ENCODE data around the gene GABRB1.

GABRB1 gene

DNA sequence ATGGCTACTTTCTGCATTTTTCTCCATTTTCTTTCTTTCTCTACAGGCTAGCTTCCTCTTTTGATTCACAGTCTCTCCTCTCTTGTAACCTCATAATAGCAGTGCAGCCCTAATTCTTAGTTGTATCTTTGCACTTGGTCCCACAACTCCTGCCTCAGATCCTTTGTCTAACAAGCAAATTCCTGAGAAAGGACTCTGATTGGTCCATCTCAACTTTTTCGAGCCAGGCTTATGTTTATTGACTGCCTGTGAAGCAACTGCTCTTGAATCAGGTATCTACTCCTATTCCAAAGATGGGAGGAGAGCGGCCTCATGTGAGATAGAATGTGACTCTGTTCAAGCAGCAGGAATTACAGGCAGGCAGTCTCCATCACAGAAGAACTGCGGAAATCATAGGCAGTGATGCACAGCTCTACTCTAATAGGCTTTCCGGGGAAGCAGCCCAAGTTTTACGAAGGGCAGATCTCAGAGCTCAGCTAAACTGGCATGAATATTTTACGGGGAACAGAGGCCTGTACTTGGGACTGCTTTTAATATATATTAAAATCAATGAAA, 123.5 kb downstream of the GABRB1 start:
- TF ChIP-seq SNAI2 (CRISPR knock-in tag; IDR thresholded peaks at IDR 0.05) (no peak), ARNTL (CRISPR knock-in tag; IDR thresholded peaks at IDR 0.05; ENCODE audit: borderline replicate concordance, low read depth) (no peak), ZFP30 (CRISPR knock-in tag; IDR thresholded peaks at IDR 0.05) (no peak), RARB (CRISPR knock-in tag; IDR thresholded peaks at IDR 0.05) (no peak), OSR1 (CRISPR knock-in tag; IDR thresholded peaks at IDR 0.05) (no peak), TOX (CRISPR knock-in tag; IDR thresholded peaks at IDR 0.05; ENCODE audit: borderline replicate concordance) (no peak), ISL1 (CRISPR knock-in tag; IDR thresholded peaks at IDR 0.05) (no peak), ZC3H10 (CRISPR knock-in tag; IDR thresholded peaks at IDR 0.05) (no peak), PPARA (CRISPR knock-in tag; IDR thresholded peaks at IDR 0.05; ENCODE audit: borderline replicate concordance) (no peak)
- TF ChIP-seq, protein P1, sequence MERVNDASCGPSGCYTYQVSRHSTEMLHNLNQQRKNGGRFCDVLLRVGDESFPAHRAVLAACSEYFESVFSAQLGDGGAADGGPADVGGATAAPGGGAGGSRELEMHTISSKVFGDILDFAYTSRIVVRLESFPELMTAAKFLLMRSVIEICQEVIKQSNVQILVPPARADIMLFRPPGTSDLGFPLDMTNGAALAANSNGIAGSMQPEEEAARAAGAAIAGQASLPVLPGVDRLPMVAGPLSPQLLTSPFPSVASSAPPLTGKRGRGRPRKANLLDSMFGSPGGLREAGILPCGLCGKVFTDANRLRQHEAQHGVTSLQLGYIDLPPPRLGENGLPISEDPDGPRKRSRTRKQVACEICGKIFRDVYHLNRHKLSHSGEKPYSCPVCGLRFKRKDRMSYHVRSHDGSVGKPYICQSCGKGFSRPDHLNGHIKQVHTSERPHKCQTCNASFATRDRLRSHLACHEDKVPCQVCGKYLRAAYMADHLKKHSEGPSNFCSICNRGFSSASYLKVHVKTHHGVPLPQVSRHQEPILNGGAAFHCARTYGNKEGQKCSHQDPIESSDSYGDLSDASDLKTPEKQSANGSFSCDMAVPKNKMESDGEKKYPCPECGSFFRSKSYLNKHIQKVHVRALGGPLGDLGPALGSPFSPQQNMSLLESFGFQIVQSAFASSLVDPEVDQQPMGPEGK (CRISPR knock-in tag; IDR thresholded peaks at IDR 0.05; ENCODE audit: borderline replicate concordance) = no peak
- TF ChIP-seq, protein P2, sequence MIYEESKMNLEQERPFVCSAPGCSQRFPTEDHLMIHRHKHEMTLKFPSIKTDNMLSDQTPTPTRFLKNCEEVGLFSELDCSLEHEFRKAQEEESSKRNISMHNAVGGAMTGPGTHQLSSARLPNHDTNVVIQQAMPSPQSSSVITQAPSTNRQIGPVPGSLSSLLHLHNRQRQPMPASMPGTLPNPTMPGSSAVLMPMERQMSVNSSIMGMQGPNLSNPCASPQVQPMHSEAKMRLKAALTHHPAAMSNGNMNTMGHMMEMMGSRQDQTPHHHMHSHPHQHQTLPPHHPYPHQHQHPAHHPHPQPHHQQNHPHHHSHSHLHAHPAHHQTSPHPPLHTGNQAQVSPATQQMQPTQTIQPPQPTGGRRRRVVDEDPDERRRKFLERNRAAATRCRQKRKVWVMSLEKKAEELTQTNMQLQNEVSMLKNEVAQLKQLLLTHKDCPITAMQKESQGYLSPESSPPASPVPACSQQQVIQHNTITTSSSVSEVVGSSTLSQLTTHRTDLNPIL (CRISPR knock-in tag; IDR thresholded peaks at IDR 0.05; ENCODE audit: low read depth) = no peak
- ATAC-seq = no peak

DNA sequence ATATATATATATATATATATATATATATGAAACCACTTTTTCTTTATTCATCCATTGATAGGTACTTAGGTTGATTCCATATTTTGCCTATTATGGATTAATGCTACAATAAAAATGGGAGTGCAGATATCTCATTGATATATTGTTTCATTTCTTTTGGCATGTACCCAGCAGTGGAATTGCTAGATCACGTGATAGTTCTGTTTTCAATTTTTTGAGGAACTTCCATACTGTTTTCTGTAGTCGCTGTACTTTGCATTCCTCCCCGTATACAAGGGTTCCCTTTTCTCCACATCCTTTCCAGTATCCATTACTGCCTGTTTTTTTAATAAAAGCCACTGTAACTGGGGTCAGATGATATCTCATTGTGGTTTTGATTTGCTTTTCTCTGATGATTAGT, 124.6 kb downstream of the GABRB1 start:
- no peak for ATAC-seq
- TF ChIP-seq ESRRG (CRISPR knock-in tag; IDR thresholded peaks at IDR 0.05) (no peak), OSR1 (CRISPR knock-in tag; IDR thresholded peaks at IDR 0.05) (no peak), ZFP3 (CRISPR knock-in tag; IDR thresholded peaks at IDR 0.05) (no peak), RARB (CRISPR knock-in tag; IDR thresholded peaks at IDR 0.05) (no peak), GLIS3 (CRISPR knock-in tag; IDR thresholded peaks at IDR 0.05) (no peak), CSDC2 (CRISPR knock-in tag; IDR thresholded peaks at IDR 0.05) (no peak), ZNF565 (CRISPR knock-in tag; conservative IDR thresholded peaks at IDR 0.05; ENCODE audit: low read depth) (no peak)
- TF ChIP-seq, protein P1 (CRISPR knock-in tag; IDR thresholded peaks at IDR 0.05; ENCODE audit: borderline replicate concordance) = no peak

DNA sequence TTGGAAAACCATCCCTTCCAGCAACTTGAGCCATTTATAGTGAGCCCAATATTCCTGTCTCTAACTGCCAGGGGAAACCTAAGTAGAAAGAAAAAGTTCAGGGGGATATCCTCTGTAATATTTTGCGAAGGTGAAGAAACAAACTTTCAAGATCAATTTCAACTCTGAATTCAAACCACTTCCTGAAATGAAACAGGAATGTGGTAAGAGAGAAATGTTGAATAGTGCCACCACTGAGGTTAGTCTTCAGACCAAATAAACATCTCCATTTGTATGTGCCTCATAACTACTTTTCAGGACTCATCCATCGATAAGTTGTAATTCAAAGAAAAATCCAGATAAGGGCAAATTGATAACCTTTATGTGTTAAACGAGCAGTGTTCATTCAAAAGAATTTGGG, 128.7 kb downstream of the GABRB1 start:
- no peak for ATAC-seq
- TF ChIP-seq ZFP3 (CRISPR knock-in tag; IDR thresholded peaks at IDR 0.05) (no peak), CSDC2 (CRISPR knock-in tag; IDR thresholded peaks at IDR 0.05) (no peak), GLIS3 (CRISPR knock-in tag; IDR thresholded peaks at IDR 0.05) (no peak), OSR1 (CRISPR knock-in tag; IDR thresholded peaks at IDR 0.05) (no peak), ZNF8 (CRISPR knock-in tag; IDR thresholded peaks at IDR 0.05) (no peak), SNAI2 (CRISPR knock-in tag; IDR thresholded peaks at IDR 0.05) (no peak), ZNF565 (CRISPR knock-in tag; conservative IDR thresholded peaks at IDR 0.05; ENCODE audit: low read depth) (no peak), PPARA (CRISPR knock-in tag; IDR thresholded peaks at IDR 0.05; ENCODE audit: borderline replicate concordance) (no peak), BACH2 (CRISPR knock-in tag; IDR thresholded peaks at IDR 0.05; ENCODE audit: borderline replicate concordance) (no peak), TOX (CRISPR knock-in tag; IDR thresholded peaks at IDR 0.05; ENCODE audit: borderline replicate concordance) (no peak), TCF4 (CRISPR knock-in tag; IDR thresholded peaks at IDR 0.05; ENCODE audit: borderline replicate concordance) (no peak), ISL1 (CRISPR knock-in tag; IDR thresholded peaks at IDR 0.05) (no peak), RARB (CRISPR knock-in tag; IDR thresholded peaks at IDR 0.05) (no peak), ZFP30 (CRISPR knock-in tag; IDR thresholded peaks at IDR 0.05) (no peak), ESRRG (CRISPR knock-in tag; IDR thresholded peaks at IDR 0.05) (no peak)
- TF ChIP-seq, protein P1 (CRISPR knock-in tag; IDR thresholded peaks at IDR 0.05; ENCODE audit: borderline replicate concordance) = no peak
- TF ChIP-seq, protein P2 (CRISPR knock-in tag; IDR thresholded peaks at IDR 0.05; ENCODE audit: low read depth) = no peak
- TF ChIP-seq, protein P3, sequence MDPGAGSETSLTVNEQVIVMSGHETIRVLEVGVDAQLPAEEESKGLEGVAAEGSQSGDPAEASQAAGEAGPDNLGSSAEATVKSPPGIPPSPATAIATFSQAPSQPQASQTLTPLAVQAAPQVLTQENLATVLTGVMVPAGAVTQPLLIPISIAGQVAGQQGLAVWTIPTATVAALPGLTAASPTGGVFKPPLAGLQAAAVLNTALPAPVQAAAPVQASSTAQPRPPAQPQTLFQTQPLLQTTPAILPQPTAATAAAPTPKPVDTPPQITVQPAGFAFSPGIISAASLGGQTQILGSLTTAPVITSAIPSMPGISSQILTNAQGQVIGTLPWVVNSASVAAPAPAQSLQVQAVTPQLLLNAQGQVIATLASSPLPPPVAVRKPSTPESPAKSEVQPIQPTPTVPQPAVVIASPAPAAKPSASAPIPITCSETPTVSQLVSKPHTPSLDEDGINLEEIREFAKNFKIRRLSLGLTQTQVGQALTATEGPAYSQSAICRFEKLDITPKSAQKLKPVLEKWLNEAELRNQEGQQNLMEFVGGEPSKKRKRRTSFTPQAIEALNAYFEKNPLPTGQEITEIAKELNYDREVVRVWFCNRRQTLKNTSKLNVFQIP (CRISPR knock-in tag; IDR thresholded peaks at IDR 0.05; ENCODE audit: borderline replicate concordance, low read depth) = no peak
- TF ChIP-seq, protein P4, sequence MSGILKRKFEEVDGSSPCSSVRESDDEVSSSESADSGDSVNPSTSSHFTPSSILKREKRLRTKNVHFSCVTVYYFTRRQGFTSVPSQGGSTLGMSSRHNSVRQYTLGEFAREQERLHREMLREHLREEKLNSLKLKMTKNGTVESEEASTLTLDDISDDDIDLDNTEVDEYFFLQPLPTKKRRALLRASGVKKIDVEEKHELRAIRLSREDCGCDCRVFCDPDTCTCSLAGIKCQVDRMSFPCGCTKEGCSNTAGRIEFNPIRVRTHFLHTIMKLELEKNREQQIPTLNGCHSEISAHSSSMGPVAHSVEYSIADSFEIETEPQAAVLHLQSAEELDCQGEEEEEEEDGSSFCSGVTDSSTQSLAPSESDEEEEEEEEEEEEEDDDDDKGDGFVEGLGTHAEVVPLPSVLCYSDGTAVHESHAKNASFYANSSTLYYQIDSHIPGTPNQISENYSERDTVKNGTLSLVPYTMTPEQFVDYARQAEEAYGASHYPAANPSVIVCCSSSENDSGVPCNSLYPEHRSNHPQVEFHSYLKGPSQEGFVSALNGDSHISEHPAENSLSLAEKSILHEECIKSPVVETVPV (CRISPR knock-in tag; IDR thresholded peaks at IDR 0.05) = no peak

Measured in SK-N-SH treated with all-trans-retinoic acid at 6 μM for 48 hours (cell line).